K562 (cell line): ENCODE measurements around the gene SLC6A1. TPM values are rescaled to one million over a fixed set of nuclear protein-coding genes. Genes with fewer than 3 reads are reported as not detected.

Source experiments
- ATAC-seq: fragments of 200-7000 bp; cut with Tn5 transposase; 3 replicates; pipeline ENCODE4 v1.9.1; 2020; ENCODE audit warnings: moderate library complexity
- BruUV-seq: library from RNA; stranded (reverse); fragments of 400-500 nt; replicated peaks from 2 replicates; lab custom pipeline; 2021; lab: Mats Ljungman, UMichigan
- CTCF ChIA-PET: fragments of 300-600 bp; formaldehyde crosslinking; extraction: SDS; loops from one replicate; lab custom pipeline; 2021; ENCODE audit warnings: low intra/inter-chr PET ratio; lab: Yijun Ruan, JAX
- POLR2A ChIA-PET: fragments of 300-600, 350-650 bp; sonication (Branson Sonifier 250); formaldehyde crosslinking; extraction: SDS; loops from one replicate; lab custom pipeline; 2021; ENCODE audit warnings: antibody characterized with exemption, inconsistent platforms; lab: Yijun Ruan, JAX
- DNase-seq, 4 experiments: peaks; one replicate each; pipeline versions ENCODE4 v3.0.0 to v3.0.0-alpha.2; 2011 to 2018; ENCODE audit warnings: low spot score in 3 of 4, mixed read lengths in 3 of 4; ENCODE audit errors: extremely low read depth in 1 of 4
- FAIRE-seq: peaks from 2 replicates; lab custom pipeline; 2011; peaks lifted over from hg19 to GRCh38; lab: Jason Lieb, UNC
- H2AFZ ChIP-seq: 2 replicates; pipeline ENCODE4 v1.6.0; 2011; ENCODE audit warnings: low read depth, low read length, control low read depth, inconsistent platforms
- H3K27ac ChIP-seq: fragments of 200-600 bp; 3 replicates; pipeline ENCODE4 v1.8.0; 2011; ENCODE audit warnings: low read depth, mild to moderate bottlenecking, control low read depth, inconsistent platforms, low read length, moderate library complexity, mixed read lengths; ENCODE audit errors: extremely low read depth
- H3K27me3 ChIP-seq, 2 experiments: fragments of 300-600 bp in 1 of 2; 2 replicates in 1 of 2; 3 replicates in 1 of 2; pipeline versions ENCODE4 v1.6.0 to v1.8.0; 2011; ENCODE audit warnings: inconsistent platforms in 2 of 2, low read length in 2 of 2, mild to moderate bottlenecking in 1 of 2, mixed read lengths in 1 of 2, moderate library complexity in 1 of 2; ENCODE audit not compliant: control insufficient read depth in 2 of 2, insufficient read depth in 2 of 2
- H3K36me3 ChIP-seq: fragments of 300-600 bp; 3 replicates; pipeline ENCODE4 v1.8.0; 2011; ENCODE audit warnings: mild to moderate bottlenecking, low read length, inconsistent platforms; ENCODE audit not compliant: control insufficient read depth, insufficient read depth
- H3K4me1 ChIP-seq, 2 experiments: fragments of 200-600 bp in 1 of 2; replicated peaks in 1 of 2; 2 replicates in 1 of 2; 3 replicates in 1 of 2; pipeline versions ENCODE4 v1.5.1 to v1.8.0; 2011; ENCODE audit warnings: inconsistent platforms in 2 of 2, low read length in 2 of 2, mild to moderate bottlenecking in 1 of 2, mixed read lengths in 1 of 2, moderate library complexity in 1 of 2; ENCODE audit not compliant: control insufficient read depth in 2 of 2, insufficient read depth in 2 of 2
- H3K4me2 ChIP-seq: 2 replicates; pipeline ENCODE4 v1.6.1; 2011; ENCODE audit warnings: low read length, control low read depth, inconsistent platforms, mixed read lengths; ENCODE audit not compliant: insufficient read depth
- H3K4me3 ChIP-seq: fragments of 200-600 bp; sonication (generic), shearing (Covaris generic); 2 replicates; pipeline ENCODE4 v1.5.1; 2016; ENCODE audit warnings: control low read depth, inconsistent platforms
- H3K79me2 ChIP-seq: fragments of 200-600 bp; 3 replicates; pipeline ENCODE4 v1.8.0; 2011; ENCODE audit warnings: low read length, inconsistent platforms; ENCODE audit not compliant: control insufficient read depth, insufficient read depth
- H3K9ac ChIP-seq, 2 experiments: 2 replicates each; pipeline versions ENCODE4 v1.6.0 to v1.6.1; 2011; ENCODE audit warnings: low read depth in 2 of 2, low read length in 2 of 2, control low read depth in 1 of 2, inconsistent platforms in 1 of 2, mild to moderate bottlenecking in 1 of 2, mixed read lengths in 1 of 2; ENCODE audit not compliant: insufficient read depth in 1 of 2
- H3K9me1 ChIP-seq: one replicate; pipeline ENCODE4 v1.6.0; 2011; ENCODE audit warnings: inconsistent platforms, mild to moderate bottlenecking, low read length, moderate library complexity; ENCODE audit not compliant: control insufficient read depth, insufficient read depth
- H3K9me3 ChIP-seq: replicated peaks from 2 replicates; pipeline ENCODE4 v1.5.1; 2011; ENCODE audit warnings: low read depth, low read length, inconsistent platforms; ENCODE audit not compliant: control insufficient read depth, insufficient read depth
- H4K20me1 ChIP-seq: replicated peaks from 2 replicates; pipeline ENCODE4 v1.6.1; 2011; ENCODE audit warnings: low read length, inconsistent platforms, mixed read lengths; ENCODE audit not compliant: control insufficient read depth, insufficient read depth
- ATF3 ChIP-seq, 2 experiments: fragments of 450-650 bp in 1 of 2; sonication (generic) in 1 of 2; formaldehyde crosslinking in 1 of 2; IDR thresholded peaks in 1 of 2; conservative IDR thresholded peaks in 1 of 2; 2 replicates each; pipeline versions ENCODE4 v1.6.1 to v1.8.1; 2016 to 2023; ENCODE audit warnings: mild to moderate bottlenecking in 2 of 2, moderate library complexity in 2 of 2, inconsistent platforms in 1 of 2, missing genetic modification reagents in 1 of 2
- CEBPB ChIP-seq: fragments of 450-650 bp; IDR thresholded peaks from 2 replicates; pipeline ENCODE4 v1.6.1; 2016; ENCODE audit warnings: missing genetic modification characterization, missing compliant biosample characterization
- CEBPG ChIP-seq, 3 experiments: fragments of 200-800 bp in 1 of 3; sonication (Bioruptor generic) in 1 of 3; sonication (generic) in 1 of 3; formaldehyde crosslinking in 1 of 3; IDR thresholded peaks in 2 of 3; conservative IDR thresholded peaks in 1 of 3; 2 replicates each; pipeline versions ENCODE4 v1.6.1 to v1.8.0; 2016 to 2022; ENCODE audit warnings: missing compliant biosample characterization in 2 of 3, missing genetic modification characterization in 2 of 3, mild to moderate bottlenecking in 1 of 3, missing genetic modification reagents in 1 of 3
- HSF4 ChIP-seq: fragments of 250-450 bp; sonication (Bioruptor Pico); IDR thresholded peaks from 2 replicates; pipeline ENCODE4 v2.1.2; 2022; ENCODE audit warnings: mild to moderate bottlenecking, moderate library complexity, borderline replicate concordance
- RBM39 ChIP-seq: fragments of 200-400 bp; formaldehyde crosslinking; optimal IDR thresholded peaks from 2 replicates; pipeline ENCODE3; 2018; ENCODE audit warnings: low read depth, low read length
- ZNF212 ChIP-seq: fragments of 450-650 bp; formaldehyde crosslinking; IDR thresholded peaks from 2 replicates; pipeline ENCODE4 v1.4.0; 2020; ENCODE audit warnings: mild to moderate bottlenecking
- ZNF511 ChIP-seq: sonication (generic); formaldehyde crosslinking; IDR thresholded peaks from 2 replicates; pipeline ENCODE4 v1.8.0; 2022; ENCODE audit warnings: mild to moderate bottlenecking, missing genetic modification reagents
- WGBS: fragments of 100-300 bp; shearing (Covaris generic); methylation state at CpG from one replicate; pipeline ENCODE4 v1.1.6; 2016; ENCODE audit warnings: low coverage, mixed read lengths; ENCODE audit not compliant: insufficient coverage; ENCODE audit errors: missing lambda C conversion rate; 5-methylcytosine and 5-hydroxymethylcytosine counted together
- in situ Hi-C: fragments of 300-500 bp; cut with MboI; formaldehyde crosslinking; loops from 4 replicates; pipeline ENCODE4 v1.15.0; 2018; ENCODE audit warnings: inconsistent platforms, mixed read lengths
- intact Hi-C: fragments of 100-400 bp; cut with micrococcal nuclease; formaldehyde crosslinking; loops from 2 replicates; pipeline ENCODE4 v1.14.2; 2022
- polyA plus RNA-seq, 8 experiments: library from polyadenylated mRNA; depleted of rRNA in 4 of 8; stranded (reverse) in 5 of 8; unstranded in 3 of 8; fragments of >200 nt; fragmentation: Nextera tagmentation in 2 of 8; fragmentation: Illumina TruSeq in 1 of 8; extraction: Ambion mirVana in 2 of 8; extraction: Trizol in 1 of 8; gene quantifications; 2 replicates each; pipeline versions ENCODE4 v1.2.1 to v1.2.3, GENCODE V29; 2011 to 2014; ENCODE audit warnings: inconsistent platforms in 1 of 8, missing spikeins in 1 of 8
- total RNA-seq, 7 experiments: library from RNA; depleted of rRNA in 6 of 7; stranded (reverse); fragments of >200 nt in 6 of 7; fragmentation: Illumina TruSeq in 2 of 7; extraction: Trizol in 2 of 7; gene quantifications; 2 replicates each; pipeline versions ENCODE4 v1.2.1 to v1.2.3, GENCODE V29; 2011 to 2021; ENCODE audit warnings: low replicate concordance in 1 of 7

SLC6A1 gene
- total and polyA plus RNA-seq, 9 of the 15 experiments (the other 6 are each of a cell fraction or from before 2014, with no cell fraction given) = not detected

- no peaks in the 10 kb centered on the region for H3K79me2 ChIP-seq
- H3K4me1 ChIP-seq = no peaks in the 10 kb centered on the region
- WGBS = 0% methylated on average over 1 of the region's 1 CpG
- H3K9me1 ChIP-seq = no peaks in the 10 kb centered on the region
- H3K4me2 ChIP-seq = no peak overlapping the region
- H3K4me3 ChIP-seq = no peak overlapping the region
- POLR2A ChIA-PET = no interaction called here
- BruUV-seq = no TSS peak
- in situ Hi-C loops = no loop called here
- TF ChIP-seq HSF4 (CRISPR knock-in tag) (no peak), CEBPB (tag) (peak; percentile 67), ZNF511 (CRISPR knock-in tag) (no peak), ZNF212 (CRISPR knock-in tag) (no peak), CEBPG (CRISPR knock-in tag; IDR thresholded peaks at IDR 0.05) (no peak), CEBPG (tag; conservative IDR thresholded peaks at IDR 0.05 in 1 of 2, IDR thresholded peaks at IDR 0.05 in 1 of 2) (peak; percentile 9 to 30; a peak in 1 of 4 replicates), ATF3 (IDR thresholded peaks at IDR 0.05) (no peak), ATF3 (CRISPR knock-in tag; conservative IDR thresholded peaks at IDR 0.05) (no peak), RBM39 (no peak)
- TF ChIP-seq, all 486 proteins: peak for 2
- H3K9me3 ChIP-seq = no peaks in the 10 kb centered on the region
- H4K20me1 ChIP-seq = peaks cover 11% of the 10 kb centered on the region; the same call in 1 of the 2 replicates
- intact Hi-C loops = loop anchor here (10.0 kb wide), 1 partner anchor 230 kb away; no protein-coding TSS in a partner anchor
- no peak for DNase-seq
- H3K9ac ChIP-seq = no peak overlapping the region
- CTCF ChIA-PET = no interaction called here
- H3K27ac ChIP-seq = no peak overlapping the region
- H3K27me3 ChIP-seq = peaks cover 0 to 7% of the 10 kb centered on the region in 2 experiments; a peak in 1 of 5 replicates
- no peaks in the 10 kb centered on the region for H3K36me3 ChIP-seq
- no peak for FAIRE-seq
- H2AFZ ChIP-seq = no peak overlapping the region
- no peak for ATAC-seq
These were observed 8.1 kb upstream of the SLC6A1 start for GRCh38 chr3:10984371-10984896.
